Glomerular visceral epithelial cell (primary cell): ENCODE data around the gene NCOA3.

Source experiments
- DNase-seq: peaks from one replicate; pipeline ENCODE4 v3.0.0-alpha.2; 2016; ENCODE audit errors: extremely low spot score

The NCOA3 gene

DNA sequence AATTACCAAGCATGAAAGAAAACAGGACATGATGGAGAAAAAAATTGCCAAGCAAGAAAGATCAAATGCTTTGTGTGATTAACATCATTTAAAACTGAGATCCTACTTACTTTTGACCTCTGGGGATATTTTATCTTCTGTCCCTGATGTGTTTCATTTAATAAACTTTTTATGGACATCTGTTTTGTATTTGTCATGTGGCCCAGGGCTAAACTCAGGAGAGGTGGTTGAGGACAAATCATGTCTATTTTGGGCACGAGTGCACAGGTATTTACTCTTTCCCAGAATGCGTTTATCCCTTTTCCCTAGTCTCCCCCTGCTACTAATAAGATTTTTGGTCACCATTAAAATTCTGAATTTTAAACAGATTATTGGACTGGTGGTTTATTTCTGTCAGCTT is 128.2 kb downstream of the NCOA3 start:
- DNase-seq, result no peak

DNA sequence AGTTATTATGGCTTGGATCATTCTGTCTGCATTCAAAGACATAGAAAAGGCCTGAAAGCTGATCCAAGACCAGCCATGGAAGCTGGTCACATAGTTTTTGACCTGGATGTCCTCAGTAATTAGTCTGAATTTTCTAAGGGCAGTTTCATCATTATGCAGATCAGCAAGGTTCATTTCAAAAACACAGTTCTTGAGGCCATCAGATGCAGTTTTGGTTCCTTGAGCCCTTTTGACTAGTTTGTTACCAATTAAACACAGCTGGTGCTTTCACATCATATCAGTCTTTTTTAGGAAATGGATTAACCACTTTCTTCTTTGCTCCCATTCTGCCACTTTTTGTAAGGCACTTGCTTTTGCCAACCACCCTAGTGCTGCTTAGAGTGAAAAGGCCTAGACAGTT is 129.4 kb downstream of the NCOA3 start:
- no peak for DNase-seq

- no peak for DNase-seq
These were observed 133.6 kb downstream of the NCOA3 start for GRCh38 chr20:47635256-47635655.

- DNase-seq, result no peak
These were observed 137.2 kb downstream of the NCOA3 start for GRCh38 chr20:47638851-47639250.

DNA sequence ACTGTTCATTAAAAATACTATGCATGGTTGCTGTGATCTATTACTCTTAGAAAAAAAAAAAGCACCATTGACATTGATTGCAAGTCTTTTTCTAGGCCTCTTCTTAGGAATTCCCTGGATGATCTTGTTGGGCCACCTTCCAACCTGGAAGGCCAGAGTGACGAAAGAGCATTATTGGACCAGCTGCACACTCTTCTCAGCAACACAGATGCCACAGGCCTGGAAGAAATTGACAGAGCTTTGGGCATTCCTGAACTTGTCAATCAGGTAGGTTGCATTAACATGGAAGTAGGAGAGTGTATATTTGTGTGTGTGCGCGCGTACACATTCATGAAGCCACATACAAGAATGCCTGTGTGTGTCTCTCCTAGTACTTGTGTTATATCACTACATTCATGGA is 140.4 kb downstream of the NCOA3 start:
- no peak for DNase-seq

GRCh38 chr20:47642624-47643023 is 140.9 kb downstream of the NCOA3 start:
- no peak for DNase-seq

GRCh38 chr20:47645632-47646031 is 143.9 kb downstream of the NCOA3 start:
- no peak for DNase-seq

GRCh38 chr20:47647994-47648393 is 146.3 kb downstream of the NCOA3 start:
- DNase-seq, result no peak

DNA sequence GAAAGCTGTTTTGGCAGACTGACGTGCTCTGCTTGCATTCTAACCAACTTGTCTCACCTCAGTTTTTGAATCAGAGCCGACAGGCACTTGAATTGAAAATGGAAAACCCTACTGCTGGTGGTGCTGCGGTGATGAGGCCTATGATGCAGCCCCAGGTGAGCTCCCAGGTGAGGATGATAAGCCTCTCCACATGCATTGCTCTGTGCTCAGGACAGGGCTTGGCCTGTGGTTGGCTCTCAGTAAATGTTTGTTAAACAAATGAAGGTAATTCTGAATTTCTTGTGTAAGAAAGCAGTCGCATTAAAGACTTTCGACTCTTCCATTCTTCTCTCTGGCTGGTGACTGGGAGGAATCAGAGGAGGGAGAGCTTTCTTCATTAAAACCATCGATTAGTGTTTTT is 147.3 kb downstream of the NCOA3 start:
- no peak for DNase-seq

DNA sequence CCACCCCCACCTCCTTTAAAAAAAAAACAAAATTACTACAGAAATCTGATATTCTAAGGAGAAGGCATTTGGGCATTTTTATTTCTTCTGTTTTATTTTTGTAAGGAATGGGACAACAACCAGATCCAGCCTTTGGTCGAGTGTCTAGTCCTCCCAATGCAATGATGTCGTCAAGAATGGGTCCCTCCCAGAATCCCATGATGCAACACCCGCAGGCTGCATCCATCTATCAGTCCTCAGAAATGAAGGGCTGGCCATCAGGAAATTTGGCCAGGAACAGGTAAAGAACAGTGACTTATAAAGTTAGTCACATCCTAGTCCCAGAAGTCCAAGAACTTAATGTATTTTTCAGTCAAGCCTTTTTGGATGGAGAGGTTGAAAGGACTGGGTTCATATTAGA is 150.6 kb downstream of the NCOA3 start:
- DNase-seq, result no peak

DNA sequence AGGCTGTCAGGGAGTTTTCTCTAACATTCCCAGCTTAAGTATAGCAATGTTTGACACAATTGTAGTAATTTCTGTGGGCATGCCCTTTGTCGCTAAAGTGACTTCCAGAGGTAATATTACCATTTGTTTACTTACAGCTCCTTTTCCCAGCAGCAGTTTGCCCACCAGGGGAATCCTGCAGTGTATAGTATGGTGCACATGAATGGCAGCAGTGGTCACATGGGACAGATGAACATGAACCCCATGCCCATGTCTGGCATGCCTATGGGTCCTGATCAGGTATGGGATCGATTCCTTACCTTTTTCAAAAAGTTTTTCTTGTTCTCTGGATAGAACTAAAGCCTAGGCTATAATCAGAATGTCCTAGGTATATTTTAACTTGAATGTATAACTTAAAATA is 151.1 kb downstream of the NCOA3 start:
- no peak for DNase-seq

- no peak for DNase-seq
These were observed 152.2 kb downstream of the NCOA3 start for GRCh38 chr20:47653869-47654268.

DNA sequence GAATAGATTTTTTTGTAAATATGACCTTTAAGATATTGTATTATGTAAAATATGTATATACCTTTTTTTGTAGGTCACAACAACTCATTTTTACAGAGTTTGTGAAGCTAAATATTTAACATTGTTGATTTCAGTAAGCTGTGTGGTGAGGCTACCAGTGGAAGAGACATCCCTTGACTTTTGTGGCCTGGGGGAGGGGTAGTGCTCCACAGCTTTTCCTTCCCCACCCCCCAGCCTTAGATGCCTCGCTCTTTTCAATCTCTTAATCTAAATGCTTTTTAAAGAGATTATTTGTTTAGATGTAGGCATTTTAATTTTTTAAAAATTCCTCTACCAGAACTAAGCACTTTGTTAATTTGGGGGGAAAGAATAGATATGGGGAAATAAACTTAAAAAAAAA is 152.7 kb downstream of the NCOA3 start:
- no peak for DNase-seq

- no peak for DNase-seq
These were observed 153.9 kb downstream of the NCOA3 start for GRCh38 chr20:47655635-47656034.

DNA sequence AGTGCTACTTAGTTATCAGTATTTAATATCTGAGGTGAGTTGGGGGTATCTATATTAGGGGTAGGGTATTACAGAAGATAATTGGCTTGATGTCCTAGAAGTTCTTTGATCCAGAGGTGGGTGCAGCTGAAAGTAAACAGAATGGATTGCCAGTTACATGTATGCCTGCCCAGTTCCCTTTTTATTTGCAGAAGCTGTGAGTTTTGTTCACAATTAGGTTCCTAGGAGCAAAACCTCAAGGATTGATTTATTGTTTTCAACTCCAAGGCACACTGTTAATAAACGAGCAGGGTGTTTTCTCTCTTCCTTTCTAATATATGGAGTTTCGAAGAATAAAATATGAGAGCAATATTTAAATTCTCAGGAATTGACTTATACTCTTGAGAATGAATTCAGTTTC is 154.6 kb downstream of the NCOA3 start:
- no peak for DNase-seq

DNA sequence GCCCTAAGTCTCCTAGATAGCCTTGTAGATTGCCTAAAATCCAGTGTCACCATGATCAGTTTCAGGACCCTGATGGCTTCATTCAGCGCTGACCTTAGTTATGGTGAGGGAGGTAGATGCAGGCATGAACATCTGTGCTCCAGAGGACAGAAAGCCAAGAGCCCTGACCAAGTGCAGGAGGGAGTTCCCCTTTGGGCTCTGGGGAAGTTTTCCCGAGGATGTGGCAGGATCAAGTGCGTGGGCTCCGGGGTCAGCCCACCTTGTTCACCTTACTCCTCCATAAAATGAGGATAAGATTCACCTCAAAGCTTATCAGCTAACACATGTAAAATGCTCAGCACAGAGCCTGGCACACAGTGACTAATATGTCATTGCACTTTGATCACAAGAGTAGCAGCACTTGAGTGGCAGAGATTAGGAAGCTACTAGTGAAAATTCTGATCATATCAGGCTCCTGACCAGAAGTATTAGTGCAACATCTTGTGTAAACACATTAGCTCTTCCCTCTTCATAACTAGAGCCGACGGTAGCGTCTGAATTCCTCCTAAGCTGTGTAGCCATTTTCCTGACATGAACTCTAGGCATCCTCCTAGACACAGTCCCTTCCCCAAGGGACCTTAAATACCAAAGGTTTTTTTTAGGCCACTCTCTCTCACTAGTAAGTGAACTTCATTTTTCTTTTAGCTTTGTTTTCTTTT is 158.4 kb downstream of the NCOA3 start:
- no peak for DNase-seq

GRCh38 chr20:47660602-47660905 is 158.9 kb downstream of the NCOA3 start:
- DNase-seq, result no peak

GRCh38 chr20:47660983-47661700 is 159.5 kb downstream of the NCOA3 start:
- no peak for DNase-seq

DNA sequence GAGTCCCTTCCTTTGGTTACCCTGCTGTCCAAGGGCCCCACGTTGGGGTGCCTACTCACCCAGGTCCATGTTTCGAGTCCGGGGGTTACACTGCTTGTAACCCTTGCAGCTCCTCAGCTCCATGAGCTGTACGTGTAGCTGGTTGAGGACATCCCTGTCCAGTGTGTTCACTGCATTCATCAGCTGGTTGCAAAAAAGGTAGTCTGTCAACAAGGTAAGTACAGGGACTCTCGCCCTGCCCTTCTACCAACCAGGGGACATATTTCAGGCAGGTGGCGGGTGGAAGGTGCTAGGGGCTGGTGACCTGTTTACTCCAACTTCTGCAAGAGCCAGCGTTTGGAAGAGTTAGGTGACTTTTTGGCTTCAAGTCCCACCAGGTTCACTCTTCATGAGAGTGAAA is 160.0 kb downstream of the NCOA3 start:
- no peak for DNase-seq

GRCh38 chr20:47662483-47663353 is 161.0 kb downstream of the NCOA3 start:
- no peak for DNase-seq

DNA sequence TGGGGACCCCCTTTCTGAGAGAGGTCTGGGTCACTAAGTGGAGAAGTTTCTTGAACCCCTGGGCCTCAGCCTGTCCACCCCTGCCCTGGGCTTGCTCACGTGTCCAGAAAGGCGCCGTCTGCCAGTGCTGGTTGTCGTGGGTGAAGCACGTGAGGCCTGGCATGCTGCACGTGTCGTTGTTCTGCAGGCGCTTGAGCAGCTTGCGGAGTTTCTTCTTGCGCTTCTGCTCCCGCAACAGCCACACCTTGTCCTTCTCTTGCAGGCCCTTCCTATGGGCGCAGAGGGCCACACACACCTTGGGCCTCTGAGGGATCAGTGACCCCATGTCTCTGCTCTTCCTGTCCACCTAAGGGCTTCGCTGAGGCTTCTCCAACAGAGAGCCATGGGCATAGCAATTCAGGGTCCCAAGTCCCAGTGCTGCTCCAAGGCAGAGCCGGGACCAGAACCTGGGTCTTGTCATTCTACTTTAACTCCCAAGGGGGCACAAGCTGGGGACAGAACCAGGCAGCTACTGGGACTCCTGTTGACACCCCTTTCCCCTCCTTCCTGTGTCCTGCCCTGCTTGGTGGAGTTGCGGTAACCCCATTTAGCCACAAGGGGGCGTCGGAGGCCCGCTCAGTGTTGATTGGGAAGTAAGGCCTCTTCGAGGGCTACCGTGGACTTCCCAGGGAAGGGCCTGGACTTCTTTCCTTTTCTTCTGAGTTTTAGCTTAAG is 161.8 kb downstream of the NCOA3 start:
- DNase-seq, result peak; percentile 84

DNA sequence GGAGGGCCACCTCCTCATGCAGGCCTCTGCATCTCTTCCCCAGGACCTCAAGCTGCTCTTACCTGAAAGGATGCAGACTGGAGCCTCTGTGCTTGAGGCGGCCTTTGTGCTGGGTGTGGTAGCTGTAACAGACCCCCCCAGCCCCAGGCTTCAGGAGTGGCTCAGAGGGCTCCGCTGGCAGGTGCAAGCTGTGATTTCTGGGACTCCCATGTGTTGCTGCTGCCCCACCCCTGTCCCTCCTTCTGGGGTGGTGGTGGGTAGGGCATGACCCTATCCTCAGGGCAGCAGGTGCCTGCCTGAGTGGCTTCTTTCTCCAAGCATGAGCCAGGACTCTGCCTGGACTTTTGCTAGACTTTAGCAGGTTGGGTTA is 162.4 kb downstream of the NCOA3 start:
- DNase-seq, result no peak
